ENCODE results near the gene LY6G5B. TPM values are rescaled to one million over a fixed set of nuclear protein-coding genes. Genes with fewer than 3 reads are reported as not detected.

LY6G5B gene
- total RNA-seq, 1 donor = 3.9 TPM

DNA sequence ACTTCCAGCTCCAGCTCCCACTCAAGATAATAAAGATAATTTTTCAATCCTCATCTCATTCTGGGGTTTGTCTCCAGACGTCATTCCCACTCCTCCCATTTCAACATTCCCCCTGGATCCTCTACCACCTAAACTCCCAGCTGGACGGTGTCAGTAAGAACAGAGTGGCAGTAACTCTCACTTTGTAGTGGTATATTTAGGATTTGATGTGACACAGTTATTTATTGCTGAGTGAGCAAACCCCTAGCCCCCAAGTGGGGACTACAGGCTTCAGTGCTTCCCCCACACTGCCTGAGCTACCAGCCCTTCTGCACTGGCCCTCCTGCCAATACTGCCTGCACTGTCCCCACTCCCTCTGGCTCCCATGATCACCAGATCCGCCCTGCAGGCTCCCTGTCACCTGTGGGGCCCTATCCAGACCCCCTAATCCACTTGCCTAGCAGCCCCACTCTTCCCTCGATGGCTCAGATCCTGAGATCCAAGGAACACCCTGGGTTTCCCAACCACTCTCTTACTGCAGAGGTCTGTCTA, 11.6 kb upstream of the LY6G5B start:
- no peak overlapping the region for H3K4me3 ChIP-seq (ENCODE audit: low read depth, low read length)
- no peak for DNase-seq (ENCODE audit: low read depth)
- TF ChIP-seq, protein P1, sequence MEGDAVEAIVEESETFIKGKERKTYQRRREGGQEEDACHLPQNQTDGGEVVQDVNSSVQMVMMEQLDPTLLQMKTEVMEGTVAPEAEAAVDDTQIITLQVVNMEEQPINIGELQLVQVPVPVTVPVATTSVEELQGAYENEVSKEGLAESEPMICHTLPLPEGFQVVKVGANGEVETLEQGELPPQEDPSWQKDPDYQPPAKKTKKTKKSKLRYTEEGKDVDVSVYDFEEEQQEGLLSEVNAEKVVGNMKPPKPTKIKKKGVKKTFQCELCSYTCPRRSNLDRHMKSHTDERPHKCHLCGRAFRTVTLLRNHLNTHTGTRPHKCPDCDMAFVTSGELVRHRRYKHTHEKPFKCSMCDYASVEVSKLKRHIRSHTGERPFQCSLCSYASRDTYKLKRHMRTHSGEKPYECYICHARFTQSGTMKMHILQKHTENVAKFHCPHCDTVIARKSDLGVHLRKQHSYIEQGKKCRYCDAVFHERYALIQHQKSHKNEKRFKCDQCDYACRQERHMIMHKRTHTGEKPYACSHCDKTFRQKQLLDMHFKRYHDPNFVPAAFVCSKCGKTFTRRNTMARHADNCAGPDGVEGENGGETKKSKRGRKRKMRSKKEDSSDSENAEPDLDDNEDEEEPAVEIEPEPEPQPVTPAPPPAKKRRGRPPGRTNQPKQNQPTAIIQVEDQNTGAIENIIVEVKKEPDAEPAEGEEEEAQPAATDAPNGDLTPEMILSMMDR (IDR thresholded peaks at IDR 0.05; ENCODE audit: insufficient read depth, low read depth, low read length) = no peak

DNA sequence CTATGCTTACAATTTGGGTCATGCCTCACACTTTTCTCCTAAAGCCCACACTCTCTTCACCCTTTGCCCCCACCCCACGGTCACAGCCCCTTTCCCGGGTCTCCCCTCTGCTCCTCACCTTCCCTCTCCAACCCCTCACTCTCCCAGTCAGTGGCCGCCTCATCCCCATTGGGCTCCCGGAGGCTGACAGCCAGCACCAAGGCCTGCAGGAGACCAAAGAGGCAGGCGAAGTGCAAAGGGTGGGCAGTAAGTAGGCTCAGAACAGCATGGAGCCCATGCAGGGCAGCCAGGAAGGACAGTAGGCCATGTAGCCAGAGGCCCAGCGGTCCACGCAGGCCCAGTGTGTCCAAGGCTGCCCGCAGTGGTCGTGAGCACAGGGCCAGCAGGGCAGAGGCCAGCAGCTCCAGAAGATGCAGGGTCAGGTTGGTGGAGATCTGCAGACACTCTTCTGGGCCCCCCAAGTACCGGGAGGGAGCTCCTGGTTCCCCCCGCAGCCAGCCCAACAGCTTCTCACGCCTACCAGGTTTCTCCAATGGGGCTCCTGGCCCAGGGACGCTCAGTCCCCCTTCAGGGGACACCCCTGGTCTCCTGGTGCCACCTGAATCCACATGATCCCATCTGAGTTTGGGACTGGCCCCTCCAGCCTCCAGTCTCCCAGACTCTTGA, 10.7 kb upstream of the LY6G5B start:
- DNase-seq (ENCODE audit: low read depth) = no peak
- peak overlapping the region; percentile 65 for H3K4me3 ChIP-seq (ENCODE audit: low read depth, low read length)
- TF ChIP-seq, protein P1 (IDR thresholded peaks at IDR 0.05; ENCODE audit: insufficient read depth, low read depth, low read length) = no peak

DNA sequence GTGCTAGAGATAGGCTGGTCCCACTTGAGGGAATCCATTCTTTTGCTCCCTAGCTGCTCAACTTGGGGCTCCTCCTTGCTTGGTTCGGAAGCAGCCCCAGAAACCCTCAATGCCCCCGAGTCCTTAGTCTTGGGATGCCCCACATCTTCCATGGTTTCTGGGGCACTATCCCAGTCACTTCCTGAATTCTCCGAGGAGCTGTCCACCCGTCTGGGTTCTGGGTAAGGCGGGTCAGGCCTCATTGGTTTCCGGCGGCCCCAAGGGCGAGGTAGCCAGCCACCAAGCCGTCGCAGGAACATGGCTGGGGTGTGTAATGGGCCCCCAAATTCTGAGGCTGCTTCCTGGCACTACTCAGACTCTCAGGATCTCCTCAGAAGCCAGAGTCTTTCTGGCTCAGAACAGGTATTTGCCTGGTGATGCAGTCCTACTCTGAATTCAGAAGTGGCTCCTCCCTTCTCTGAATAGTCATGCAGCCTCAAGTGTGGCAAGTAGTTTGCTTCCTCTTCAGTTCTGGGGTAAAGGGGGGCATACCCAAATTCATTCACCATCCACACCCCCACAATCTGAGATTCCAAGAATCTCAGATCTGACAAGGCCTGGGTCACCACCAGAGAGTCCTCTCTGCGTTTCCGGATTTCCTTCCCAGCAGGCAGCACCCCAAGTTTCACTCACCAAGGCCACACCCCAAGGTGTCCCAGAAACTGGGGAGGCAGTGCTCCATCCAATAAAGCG, 10.0 kb upstream of the LY6G5B start:
- TF ChIP-seq, protein P1 (IDR thresholded peaks at IDR 0.05; ENCODE audit: insufficient read depth, low read depth, low read length) = no peak
- peak; percentile 43 for DNase-seq (ENCODE audit: low read depth)
- H3K4me3 ChIP-seq (ENCODE audit: low read depth, low read length) = peak overlapping the region; percentile 65

DNA sequence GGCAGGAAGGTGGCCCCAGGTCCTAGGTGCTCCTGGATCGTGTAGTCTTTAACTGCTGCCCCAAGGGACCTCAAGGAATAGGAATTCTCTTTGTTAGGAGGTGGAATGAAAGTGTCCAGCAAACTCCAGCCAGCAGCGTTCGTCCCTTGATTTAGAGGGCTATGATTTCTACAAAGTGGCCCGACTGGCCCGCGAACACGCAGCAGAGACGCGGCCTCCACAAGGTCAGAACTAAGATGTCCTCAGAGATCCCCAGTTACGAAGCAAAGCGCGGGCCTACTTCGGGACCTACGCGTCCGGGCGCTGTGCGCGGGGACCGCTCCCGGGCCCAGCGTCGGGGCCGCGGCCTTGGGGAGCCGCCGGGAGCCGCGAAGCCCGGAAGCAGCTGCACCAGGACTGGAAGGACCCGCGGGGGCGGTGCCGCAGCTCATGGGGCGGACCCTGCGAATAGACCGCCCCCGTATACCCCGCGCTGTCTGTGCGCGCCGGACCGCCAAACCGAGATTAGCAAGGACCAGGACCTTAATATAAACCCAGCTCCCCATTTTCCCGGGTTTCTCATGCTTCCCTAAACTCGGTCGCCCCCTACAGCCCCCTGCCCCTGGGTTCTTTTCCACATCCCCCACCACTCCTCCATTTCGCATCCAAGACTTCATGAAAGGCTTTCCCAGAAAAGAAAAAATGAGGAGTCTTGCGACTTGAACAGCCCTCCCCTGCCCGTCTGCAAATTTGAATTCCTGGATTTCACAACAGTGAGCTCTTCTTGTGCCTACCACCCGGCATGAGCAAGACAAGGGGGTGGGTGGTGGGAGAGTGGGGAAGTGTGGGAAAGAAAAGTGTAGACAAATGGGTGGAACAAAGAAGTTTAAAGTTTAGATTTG, 9.2 kb upstream of the LY6G5B start, which contains the start of gene C6orf47:
C6orf47 (minus strand) TSS at position 398 of the 881 bp plus-strand sequence. CDS start 831 bp downstream, outside the sequence.
- TF ChIP-seq, protein P1 (IDR thresholded peaks at IDR 0.05; ENCODE audit: insufficient read depth, low read depth, low read length) = no peak
- DNase-seq (ENCODE audit: low read depth) = peak; percentile 86
- H3K4me3 ChIP-seq (ENCODE audit: low read depth, low read length) = peak within 1 kb of the TSS; percentile 65

DNA sequence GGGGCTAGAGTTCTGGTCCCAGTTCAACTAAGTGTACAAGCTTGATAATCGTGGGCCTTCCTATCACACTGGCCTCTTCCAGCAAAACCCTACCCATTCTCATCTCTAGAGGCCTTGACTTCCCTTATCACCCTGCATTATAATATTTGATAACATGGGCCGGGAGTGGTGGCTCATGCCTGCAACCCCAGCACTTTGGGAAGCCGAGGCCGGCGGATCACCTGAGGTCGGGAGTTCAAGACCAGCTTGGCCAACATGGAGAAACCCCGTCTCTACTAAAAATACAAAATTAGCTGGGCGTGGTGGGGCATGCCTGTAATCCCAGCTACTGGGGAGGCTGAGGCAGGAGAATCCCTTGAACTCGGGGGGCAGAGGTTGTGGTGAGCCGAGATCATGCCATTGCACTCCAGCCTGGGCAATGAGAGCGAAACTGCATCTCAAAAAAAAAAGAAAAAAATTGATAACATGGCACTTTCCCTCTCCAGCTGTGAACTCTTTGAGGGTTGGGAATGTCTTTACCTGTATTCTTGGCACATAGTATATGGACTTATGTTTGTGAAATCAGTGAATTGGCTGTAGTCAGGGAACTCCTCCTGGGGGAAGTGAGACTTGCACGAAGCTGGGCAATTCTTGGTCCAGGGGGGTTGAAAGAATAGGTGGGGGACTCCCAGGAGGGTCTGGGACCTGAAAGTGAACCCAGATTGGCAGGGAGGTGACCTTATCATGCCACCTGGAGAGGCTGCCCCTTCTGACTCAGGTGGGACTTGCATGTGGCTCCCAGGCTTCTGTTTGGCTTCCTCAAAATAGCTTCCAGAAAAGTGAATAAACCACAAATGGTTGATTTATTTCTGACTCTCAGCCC, 8.3 kb upstream of the LY6G5B start:
- peak overlapping the region; percentile 65 for H3K4me3 ChIP-seq (ENCODE audit: low read depth, low read length)
- no peak for DNase-seq (ENCODE audit: low read depth)

More for the DNA sequence above, 8.3 kb upstream of the LY6G5B start:
- TF ChIP-seq, protein P1 (IDR thresholded peaks at IDR 0.05; ENCODE audit: insufficient read depth, low read depth, low read length) = no peak

Measured in fibroblast of villous mesenchyme (primary cell).